ENCODE data around the gene ATG14.

The ATG14 gene

DNA sequence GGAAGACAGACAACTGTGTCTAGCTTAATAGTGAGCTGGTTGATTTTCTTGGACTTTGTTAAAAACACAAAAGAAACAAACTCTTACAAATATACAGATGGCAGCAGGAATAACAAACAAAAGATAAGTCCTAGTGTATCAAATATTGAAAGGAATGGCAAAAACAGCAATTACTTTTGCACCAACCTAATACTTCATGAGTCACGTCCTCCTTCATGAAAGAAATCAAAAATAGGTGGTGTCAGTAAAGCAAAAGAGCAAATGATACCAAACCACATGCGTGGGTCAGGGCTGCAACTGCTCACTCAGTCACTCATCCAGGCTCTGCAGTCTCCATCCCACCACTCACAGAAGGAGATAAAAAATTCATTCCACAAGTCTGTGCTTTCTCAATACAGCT, 11.8 kb downstream of the ATG14 start:
- TF ChIP-seq, protein P1, sequence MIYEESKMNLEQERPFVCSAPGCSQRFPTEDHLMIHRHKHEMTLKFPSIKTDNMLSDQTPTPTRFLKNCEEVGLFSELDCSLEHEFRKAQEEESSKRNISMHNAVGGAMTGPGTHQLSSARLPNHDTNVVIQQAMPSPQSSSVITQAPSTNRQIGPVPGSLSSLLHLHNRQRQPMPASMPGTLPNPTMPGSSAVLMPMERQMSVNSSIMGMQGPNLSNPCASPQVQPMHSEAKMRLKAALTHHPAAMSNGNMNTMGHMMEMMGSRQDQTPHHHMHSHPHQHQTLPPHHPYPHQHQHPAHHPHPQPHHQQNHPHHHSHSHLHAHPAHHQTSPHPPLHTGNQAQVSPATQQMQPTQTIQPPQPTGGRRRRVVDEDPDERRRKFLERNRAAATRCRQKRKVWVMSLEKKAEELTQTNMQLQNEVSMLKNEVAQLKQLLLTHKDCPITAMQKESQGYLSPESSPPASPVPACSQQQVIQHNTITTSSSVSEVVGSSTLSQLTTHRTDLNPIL (CRISPR knock-in tag; IDR thresholded peaks at IDR 0.05; ENCODE audit: low read depth): no peak
- no peak for TF ChIP-seq ZNF70 (CRISPR knock-in tag; IDR thresholded peaks at IDR 0.05)
- no peak for TF ChIP-seq GLIS3 (CRISPR knock-in tag; IDR thresholded peaks at IDR 0.05)
- no peak for TF ChIP-seq OSR1 (CRISPR knock-in tag; IDR thresholded peaks at IDR 0.05)
- TF ChIP-seq TCF4 (CRISPR knock-in tag; IDR thresholded peaks at IDR 0.05; ENCODE audit: borderline replicate concordance): no peak
- TF ChIP-seq, protein P2, sequence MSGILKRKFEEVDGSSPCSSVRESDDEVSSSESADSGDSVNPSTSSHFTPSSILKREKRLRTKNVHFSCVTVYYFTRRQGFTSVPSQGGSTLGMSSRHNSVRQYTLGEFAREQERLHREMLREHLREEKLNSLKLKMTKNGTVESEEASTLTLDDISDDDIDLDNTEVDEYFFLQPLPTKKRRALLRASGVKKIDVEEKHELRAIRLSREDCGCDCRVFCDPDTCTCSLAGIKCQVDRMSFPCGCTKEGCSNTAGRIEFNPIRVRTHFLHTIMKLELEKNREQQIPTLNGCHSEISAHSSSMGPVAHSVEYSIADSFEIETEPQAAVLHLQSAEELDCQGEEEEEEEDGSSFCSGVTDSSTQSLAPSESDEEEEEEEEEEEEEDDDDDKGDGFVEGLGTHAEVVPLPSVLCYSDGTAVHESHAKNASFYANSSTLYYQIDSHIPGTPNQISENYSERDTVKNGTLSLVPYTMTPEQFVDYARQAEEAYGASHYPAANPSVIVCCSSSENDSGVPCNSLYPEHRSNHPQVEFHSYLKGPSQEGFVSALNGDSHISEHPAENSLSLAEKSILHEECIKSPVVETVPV (CRISPR knock-in tag; IDR thresholded peaks at IDR 0.05): no peak
- TF ChIP-seq ZNF8 (CRISPR knock-in tag; IDR thresholded peaks at IDR 0.05): no peak
- no peak for TF ChIP-seq ZC3H10 (CRISPR knock-in tag; IDR thresholded peaks at IDR 0.05)
- TF ChIP-seq, protein P3, sequence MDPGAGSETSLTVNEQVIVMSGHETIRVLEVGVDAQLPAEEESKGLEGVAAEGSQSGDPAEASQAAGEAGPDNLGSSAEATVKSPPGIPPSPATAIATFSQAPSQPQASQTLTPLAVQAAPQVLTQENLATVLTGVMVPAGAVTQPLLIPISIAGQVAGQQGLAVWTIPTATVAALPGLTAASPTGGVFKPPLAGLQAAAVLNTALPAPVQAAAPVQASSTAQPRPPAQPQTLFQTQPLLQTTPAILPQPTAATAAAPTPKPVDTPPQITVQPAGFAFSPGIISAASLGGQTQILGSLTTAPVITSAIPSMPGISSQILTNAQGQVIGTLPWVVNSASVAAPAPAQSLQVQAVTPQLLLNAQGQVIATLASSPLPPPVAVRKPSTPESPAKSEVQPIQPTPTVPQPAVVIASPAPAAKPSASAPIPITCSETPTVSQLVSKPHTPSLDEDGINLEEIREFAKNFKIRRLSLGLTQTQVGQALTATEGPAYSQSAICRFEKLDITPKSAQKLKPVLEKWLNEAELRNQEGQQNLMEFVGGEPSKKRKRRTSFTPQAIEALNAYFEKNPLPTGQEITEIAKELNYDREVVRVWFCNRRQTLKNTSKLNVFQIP (CRISPR knock-in tag; IDR thresholded peaks at IDR 0.05; ENCODE audit: borderline replicate concordance, low read depth): no peak
- no peak for TF ChIP-seq ISL1 (CRISPR knock-in tag; IDR thresholded peaks at IDR 0.05)
- no peak for TF ChIP-seq RARB (CRISPR knock-in tag; IDR thresholded peaks at IDR 0.05)
- no peak for TF ChIP-seq TOX (CRISPR knock-in tag; IDR thresholded peaks at IDR 0.05; ENCODE audit: borderline replicate concordance)
- no peak for ATAC-seq

DNA sequence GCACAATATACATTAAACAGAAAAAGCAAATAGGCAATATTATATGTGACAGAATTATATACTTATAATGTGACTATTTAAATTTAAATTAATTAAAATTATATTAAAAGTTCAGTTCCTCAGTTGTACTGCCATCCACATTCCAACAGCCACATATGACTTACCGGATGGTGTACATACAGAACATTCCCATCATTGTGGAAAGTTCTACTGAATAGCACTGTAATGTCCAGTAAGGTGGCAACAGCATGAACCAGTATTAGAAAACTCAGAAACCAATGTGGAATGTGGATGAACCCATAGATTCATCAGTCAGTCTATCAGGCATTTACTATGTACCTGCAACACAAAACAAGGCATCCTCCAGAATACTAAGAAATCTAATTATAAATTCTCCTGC, 12.4 kb downstream of the ATG14 start:
- no peak for ATAC-seq
- no peak for TF ChIP-seq RARB (CRISPR knock-in tag; IDR thresholded peaks at IDR 0.05)
- TF ChIP-seq, protein P1 (CRISPR knock-in tag; IDR thresholded peaks at IDR 0.05; ENCODE audit: low read depth): no peak
- TF ChIP-seq, protein P4, sequence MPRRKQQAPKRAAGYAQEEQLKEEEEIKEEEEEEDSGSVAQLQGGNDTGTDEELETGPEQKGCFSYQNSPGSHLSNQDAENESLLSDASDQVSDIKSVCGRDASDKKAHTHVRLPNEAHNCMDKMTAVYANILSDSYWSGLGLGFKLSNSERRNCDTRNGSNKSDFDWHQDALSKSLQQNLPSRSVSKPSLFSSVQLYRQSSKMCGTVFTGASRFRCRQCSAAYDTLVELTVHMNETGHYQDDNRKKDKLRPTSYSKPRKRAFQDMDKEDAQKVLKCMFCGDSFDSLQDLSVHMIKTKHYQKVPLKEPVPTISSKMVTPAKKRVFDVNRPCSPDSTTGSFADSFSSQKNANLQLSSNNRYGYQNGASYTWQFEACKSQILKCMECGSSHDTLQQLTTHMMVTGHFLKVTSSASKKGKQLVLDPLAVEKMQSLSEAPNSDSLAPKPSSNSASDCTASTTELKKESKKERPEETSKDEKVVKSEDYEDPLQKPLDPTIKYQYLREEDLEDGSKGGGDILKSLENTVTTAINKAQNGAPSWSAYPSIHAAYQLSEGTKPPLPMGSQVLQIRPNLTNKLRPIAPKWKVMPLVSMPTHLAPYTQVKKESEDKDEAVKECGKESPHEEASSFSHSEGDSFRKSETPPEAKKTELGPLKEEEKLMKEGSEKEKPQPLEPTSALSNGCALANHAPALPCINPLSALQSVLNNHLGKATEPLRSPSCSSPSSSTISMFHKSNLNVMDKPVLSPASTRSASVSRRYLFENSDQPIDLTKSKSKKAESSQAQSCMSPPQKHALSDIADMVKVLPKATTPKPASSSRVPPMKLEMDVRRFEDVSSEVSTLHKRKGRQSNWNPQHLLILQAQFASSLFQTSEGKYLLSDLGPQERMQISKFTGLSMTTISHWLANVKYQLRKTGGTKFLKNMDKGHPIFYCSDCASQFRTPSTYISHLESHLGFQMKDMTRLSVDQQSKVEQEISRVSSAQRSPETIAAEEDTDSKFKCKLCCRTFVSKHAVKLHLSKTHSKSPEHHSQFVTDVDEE (CRISPR knock-in tag; IDR thresholded peaks at IDR 0.05): no peak
- no peak for TF ChIP-seq ZFP3 (CRISPR knock-in tag; IDR thresholded peaks at IDR 0.05)
- no peak for TF ChIP-seq TOX (CRISPR knock-in tag; IDR thresholded peaks at IDR 0.05; ENCODE audit: borderline replicate concordance)
- TF ChIP-seq GLIS3 (CRISPR knock-in tag; IDR thresholded peaks at IDR 0.05): no peak
- no peak for TF ChIP-seq ZNF565 (CRISPR knock-in tag; conservative IDR thresholded peaks at IDR 0.05; ENCODE audit: low read depth)
- TF ChIP-seq ARNTL (CRISPR knock-in tag; IDR thresholded peaks at IDR 0.05; ENCODE audit: borderline replicate concordance, low read depth): no peak
- no peak for TF ChIP-seq SNAI2 (CRISPR knock-in tag; IDR thresholded peaks at IDR 0.05)
- TF ChIP-seq ESRRG (CRISPR knock-in tag; IDR thresholded peaks at IDR 0.05): no peak
- no peak for TF ChIP-seq PPARA (CRISPR knock-in tag; IDR thresholded peaks at IDR 0.05; ENCODE audit: borderline replicate concordance)
- no peak for TF ChIP-seq CSDC2 (CRISPR knock-in tag; IDR thresholded peaks at IDR 0.05)
- TF ChIP-seq, protein P5, sequence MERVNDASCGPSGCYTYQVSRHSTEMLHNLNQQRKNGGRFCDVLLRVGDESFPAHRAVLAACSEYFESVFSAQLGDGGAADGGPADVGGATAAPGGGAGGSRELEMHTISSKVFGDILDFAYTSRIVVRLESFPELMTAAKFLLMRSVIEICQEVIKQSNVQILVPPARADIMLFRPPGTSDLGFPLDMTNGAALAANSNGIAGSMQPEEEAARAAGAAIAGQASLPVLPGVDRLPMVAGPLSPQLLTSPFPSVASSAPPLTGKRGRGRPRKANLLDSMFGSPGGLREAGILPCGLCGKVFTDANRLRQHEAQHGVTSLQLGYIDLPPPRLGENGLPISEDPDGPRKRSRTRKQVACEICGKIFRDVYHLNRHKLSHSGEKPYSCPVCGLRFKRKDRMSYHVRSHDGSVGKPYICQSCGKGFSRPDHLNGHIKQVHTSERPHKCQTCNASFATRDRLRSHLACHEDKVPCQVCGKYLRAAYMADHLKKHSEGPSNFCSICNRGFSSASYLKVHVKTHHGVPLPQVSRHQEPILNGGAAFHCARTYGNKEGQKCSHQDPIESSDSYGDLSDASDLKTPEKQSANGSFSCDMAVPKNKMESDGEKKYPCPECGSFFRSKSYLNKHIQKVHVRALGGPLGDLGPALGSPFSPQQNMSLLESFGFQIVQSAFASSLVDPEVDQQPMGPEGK (CRISPR knock-in tag; IDR thresholded peaks at IDR 0.05; ENCODE audit: borderline replicate concordance): no peak
- TF ChIP-seq BACH2 (CRISPR knock-in tag; IDR thresholded peaks at IDR 0.05; ENCODE audit: borderline replicate concordance): no peak

Measured in SK-N-SH treated with all-trans-retinoic acid at 6 μM for 48 hours (cell line).